C4-2B (cell line): Measurements from ENCODE around the gene CDC42BPB.

ENCODE experiments used
- ZFX ChIP-seq: fragments of 450-650 bp; IDR thresholded peaks from 2 replicates; pipeline ENCODE4 v1.6.1; 2017
- TF ChIP-seq, protein P1 (sequence below): fragments of 450-650 bp; conservative IDR thresholded peaks from 2 replicates; pipeline ENCODE4 v1.5.1; 2017; ENCODE audit warnings: mild to moderate bottlenecking

DNA sequence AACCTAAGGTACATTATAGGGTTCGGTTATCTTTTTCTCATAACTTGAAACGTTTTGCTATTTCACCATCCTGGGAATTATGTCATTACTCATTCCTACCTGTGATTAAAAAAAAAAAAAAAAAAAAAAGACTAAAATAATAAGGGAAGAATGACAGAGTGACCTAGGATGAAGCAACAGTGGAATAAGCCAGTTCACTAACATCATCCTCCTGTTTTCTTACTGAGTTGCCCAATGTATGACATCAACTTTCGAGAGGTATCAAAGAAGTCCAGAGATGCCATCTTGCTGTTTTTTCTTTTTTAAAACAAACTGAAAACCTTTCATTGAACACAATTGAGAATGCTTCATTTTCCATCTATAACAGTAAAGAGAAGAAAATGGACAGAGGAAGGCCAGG is 92.1 kb downstream of the CDC42BPB start:
- TF ChIP-seq, protein P1, sequence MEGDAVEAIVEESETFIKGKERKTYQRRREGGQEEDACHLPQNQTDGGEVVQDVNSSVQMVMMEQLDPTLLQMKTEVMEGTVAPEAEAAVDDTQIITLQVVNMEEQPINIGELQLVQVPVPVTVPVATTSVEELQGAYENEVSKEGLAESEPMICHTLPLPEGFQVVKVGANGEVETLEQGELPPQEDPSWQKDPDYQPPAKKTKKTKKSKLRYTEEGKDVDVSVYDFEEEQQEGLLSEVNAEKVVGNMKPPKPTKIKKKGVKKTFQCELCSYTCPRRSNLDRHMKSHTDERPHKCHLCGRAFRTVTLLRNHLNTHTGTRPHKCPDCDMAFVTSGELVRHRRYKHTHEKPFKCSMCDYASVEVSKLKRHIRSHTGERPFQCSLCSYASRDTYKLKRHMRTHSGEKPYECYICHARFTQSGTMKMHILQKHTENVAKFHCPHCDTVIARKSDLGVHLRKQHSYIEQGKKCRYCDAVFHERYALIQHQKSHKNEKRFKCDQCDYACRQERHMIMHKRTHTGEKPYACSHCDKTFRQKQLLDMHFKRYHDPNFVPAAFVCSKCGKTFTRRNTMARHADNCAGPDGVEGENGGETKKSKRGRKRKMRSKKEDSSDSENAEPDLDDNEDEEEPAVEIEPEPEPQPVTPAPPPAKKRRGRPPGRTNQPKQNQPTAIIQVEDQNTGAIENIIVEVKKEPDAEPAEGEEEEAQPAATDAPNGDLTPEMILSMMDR = no peak
- TF ChIP-seq ZFX = no peak
